CD4-positive, alpha-beta T cell treated with Interleukin-2 at 100 ng/mL for 4 hours (primary cell): ENCODE data around the gene FGD5.
"Not testable (repeated sequence)": the region's sequence is repeated elsewhere in the genome, so short reads cannot be mapped to it uniquely, and the experiment has no call there.

ENCODE experiments used
- DNase-seq: peaks from one replicate; pipeline ENCODE4 v3.0.0-alpha.2; 2020; ENCODE audit warnings: low spot score

The FGD5 gene

DNA sequence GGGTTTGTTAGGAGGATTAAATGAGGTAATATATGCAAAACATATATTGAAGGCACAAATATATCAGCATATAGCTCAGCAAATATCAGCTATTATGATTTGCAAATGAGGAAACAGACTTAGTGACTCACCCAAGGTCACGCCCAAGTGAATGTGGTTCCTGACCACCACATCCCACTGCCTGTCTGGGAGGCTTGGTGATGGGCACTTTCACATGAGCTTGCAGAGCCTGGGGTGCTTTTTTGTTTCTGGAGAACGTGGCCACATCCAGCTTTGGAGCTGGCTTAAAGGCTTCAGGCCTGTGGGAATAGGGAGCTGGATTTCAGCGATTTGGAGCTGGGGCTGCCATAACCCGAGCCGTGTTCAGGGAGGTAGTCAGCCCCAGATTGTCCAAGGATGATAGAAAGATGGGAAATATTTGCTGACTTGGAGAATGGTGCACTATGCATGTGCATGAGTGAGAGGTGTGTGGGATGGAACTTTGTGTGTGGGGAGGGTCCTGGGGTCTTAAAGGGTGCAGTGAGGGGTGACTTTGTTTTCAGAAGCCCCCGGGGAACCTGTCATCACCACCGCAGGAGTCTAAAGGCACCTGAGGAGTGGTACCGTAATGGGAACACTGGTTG lies 12.0 kb upstream of the FGD5 start:
- peak; percentile 4 for DNase-seq

- no peak for DNase-seq
Measured at GRCh38 chr3:14808025-14808424, 10.7 kb upstream of the FGD5 start.

- no peak for DNase-seq
Measured at GRCh38 chr3:14808502-14809266, 10.1 kb upstream of the FGD5 start.

DNA sequence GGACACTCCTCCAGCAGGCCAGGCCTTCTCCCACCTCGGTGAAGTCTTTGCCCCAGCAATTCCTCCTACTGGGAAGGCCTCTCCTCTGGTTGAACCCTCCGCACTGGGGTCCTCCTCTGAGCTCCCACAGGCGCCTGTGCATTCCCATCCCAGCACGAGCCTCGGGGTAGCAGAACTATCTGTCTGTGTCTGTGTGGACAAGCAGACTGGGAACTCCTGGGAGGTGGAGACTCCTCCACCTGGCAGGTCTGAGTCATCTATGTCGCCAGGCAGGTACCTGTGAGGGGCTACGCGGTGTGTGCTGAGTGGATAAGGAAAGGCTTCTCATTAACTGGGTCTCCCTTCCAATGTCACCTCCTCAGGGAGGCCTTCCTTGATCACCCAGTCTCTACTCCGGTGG lies 9.2 kb upstream of the FGD5 start:
- DNase-seq = not testable (repeated sequence)

GRCh38 chr3:14810070-14810791 lies 8.5 kb upstream of the FGD5 start:
- DNase-seq = no peak

DNA sequence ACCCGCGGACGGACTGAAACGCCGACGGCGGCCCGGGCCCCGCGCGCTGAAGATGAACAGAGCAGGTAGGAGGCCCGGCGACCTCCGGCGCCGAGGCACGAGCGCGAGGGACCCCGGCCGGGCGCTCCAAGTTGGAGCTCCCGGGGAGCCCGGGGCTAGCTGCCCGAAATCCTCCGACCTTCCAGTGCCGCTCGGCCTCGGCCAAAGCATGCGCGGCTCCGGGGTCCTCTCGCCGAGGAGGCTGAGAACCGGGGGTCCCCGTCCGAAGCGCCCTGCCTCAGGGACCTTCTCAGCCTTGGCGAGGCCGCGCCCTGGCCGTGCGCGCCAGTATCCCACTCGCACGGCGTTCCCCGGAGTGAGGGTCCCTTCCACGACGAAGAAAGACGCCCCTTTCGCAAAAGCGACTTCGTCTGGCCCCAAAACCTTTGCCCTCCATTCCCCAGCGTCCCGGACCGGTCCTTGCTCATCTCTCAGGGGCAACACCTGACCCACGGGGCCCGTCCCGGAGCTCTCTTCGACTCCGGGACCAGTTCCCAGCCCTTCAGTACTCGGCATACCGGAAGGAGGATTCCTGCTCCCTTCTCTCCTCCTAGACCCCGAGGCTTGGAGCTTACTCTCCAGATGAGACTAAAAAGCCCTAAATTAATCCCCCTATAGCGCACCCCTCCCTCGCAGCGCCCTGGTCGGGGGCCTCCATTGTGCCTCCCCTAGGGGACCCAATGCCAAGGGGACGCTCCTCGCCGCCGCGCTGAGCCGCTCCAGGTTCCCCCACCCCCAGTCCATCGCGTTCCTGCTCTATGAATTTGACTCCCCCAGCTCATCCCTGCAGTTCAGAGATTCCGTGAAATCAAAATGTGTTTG lies 7.7 kb upstream of the FGD5 start:
- DNase-seq = no peak

GRCh38 chr3:14811684-14812083 lies 7.1 kb upstream of the FGD5 start:
- no peak for DNase-seq

DNA sequence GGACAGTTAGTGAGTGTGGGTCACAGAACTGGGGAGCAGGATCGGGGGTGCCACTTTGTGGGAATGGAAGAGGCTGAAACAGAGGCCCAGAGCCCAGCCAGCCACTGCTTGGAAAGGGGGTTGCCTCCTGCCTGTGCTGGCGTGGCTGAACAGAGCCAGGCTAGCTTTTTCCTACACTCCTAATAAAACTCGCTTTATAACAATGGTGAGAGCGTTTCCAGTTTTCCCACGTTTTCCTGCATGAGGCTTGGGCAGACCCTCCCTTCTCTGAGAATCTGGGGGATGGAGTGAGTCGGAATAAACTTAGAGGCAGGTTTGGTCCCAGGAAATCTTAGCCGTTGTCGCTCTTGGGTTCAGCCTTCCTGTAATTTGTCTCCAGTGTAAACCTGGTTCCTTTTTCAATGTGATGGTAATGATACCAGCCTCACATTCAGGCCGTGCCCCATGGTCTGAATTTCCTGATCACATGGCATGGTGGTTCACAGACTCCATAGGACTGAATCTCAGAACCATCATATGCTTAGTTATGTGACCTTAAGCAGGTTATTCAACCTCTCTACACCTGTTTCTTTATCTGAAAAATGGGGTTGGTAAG lies 6.5 kb upstream of the FGD5 start:
- DNase-seq = no peak

DNA sequence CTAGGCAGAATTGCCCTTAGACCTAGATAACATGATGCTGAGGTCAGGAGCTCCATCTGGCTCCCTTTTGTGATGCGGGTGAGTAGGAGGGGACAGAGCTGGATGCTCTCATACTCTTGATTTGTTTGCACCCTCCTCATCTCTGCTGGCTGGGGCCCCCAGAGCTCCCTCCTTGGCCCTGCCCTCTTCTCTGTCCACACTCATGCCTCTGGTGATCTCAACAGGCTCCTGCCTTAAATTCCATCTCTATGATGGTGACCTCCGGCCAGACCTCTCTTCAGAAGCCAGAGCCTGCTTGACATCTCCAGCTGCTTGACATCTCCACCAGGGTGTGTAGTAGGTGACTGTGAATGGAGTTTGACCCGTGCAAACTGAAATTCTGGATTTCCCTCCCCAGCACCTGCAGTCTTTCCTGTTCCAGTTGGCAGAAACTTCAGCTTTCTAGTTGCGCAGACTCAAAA lies 4.3 kb upstream of the FGD5 start:
- DNase-seq = no peak

DNA sequence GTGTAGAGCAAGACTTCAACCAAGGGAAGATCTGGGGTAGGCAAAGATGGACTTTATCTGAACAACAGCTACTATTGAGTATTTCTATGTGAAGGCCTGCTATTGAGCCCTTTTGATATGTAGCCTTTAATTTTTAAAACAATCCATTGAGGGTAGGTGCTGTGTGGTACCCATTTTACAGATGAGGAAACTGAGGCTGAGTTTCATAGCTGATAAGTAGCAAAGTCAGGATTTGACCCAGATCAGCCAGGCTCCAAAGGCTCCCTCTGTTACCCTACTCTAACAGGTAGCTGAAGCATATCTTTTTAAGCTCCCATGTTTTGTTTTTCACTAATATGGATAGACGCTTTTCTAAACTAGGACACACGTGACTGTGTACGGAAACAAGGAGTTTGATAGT lies 2.4 kb upstream of the FGD5 start:
- no peak for DNase-seq

DNA sequence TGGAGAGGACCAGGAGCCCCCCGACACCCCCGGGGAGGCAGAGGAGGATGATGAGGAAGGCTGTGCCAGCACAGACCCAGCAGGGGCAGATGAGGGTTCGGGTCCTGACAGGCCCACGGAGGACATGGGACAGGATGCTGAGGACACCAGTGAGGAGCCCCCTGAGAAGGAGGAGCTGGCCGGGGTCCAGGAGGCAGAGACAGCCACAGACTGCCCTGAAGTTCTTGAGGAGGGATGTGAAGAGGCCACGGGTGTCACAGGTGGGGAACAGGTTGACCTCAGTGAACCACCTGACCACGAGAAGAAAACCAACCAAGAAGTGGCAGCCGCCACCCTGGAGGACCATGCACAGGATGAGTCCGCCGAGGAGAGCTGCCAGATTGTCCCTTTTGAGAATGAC lies 909 bp downstream of the FGD5 start:
- no peak for DNase-seq

GRCh38 chr3:14820156-14820555 lies 1.4 kb downstream of the FGD5 start:
- DNase-seq = no peak

DNA sequence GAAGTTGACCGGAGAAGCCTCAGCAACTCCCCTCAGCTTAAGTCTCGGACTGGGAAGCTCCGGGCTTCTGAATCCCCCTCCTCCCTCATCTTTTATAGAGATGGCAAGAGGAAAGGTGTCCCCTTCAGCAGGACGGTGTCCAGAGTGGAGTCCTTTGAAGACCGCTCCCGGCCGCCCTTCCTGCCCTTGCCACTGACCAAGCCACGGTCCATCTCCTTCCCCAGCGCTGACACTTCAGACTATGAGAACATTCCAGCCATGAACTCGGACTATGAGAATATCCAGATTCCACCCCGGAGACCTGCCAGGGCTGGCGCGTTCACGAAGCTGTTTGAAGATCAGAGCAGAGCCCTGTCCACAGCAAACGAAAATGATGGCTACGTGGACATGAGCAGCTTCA lies 2.4 kb downstream of the FGD5 start:
- DNase-seq = no peak

DNA sequence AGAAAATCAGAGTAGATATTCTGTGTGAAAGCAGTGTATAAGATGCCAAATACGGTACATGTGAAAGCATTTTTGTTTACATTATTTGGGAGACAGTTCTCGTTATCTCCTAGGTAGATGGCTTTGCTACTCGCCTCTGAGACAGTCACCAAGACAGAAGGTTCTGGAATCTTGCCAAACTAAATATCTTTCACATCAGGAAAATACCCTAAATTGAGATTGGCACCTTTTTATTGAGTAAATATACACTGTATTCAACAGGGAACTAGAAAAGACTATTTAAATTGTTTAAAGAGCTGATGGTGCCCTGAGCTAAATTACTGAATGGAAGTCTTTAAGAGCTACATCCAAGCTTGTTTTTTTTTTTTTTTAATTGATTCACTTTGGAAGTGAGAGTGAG lies 3.4 kb downstream of the FGD5 start:
- no peak for DNase-seq

- DNase-seq = no peak
Measured at GRCh38 chr3:14822670-14823390, 4.1 kb downstream of the FGD5 start.

- no peak for DNase-seq
Measured at GRCh38 chr3:14823393-14823792, 4.6 kb downstream of the FGD5 start.

- no peak for DNase-seq
Measured at GRCh38 chr3:14823910-14824629, 5.3 kb downstream of the FGD5 start.

- no peak for DNase-seq
Measured at GRCh38 chr3:14824646-14825045, 5.9 kb downstream of the FGD5 start.

- DNase-seq = no peak
Measured at GRCh38 chr3:14826069-14826468, 7.3 kb downstream of the FGD5 start.

- no peak for DNase-seq
Measured at GRCh38 chr3:14827776-14828175, 9.0 kb downstream of the FGD5 start.
